Cardiac muscle cell (in vitro differentiated cells and primary cell): ENCODE data around the gene FOSL2. TPM values are rescaled to one million over a fixed set of nuclear protein-coding genes. Genes with fewer than 3 reads are reported as not detected.

Source experiments
- DNase-seq, 2 donors: peaks; one replicate each; pipeline versions ENCODE4 v3.0.0 to v3.0.0-alpha.2; 2010 to 2017; ENCODE audit warnings: low read depth in 1 of 2, low spot score in 1 of 2
- H3K27ac ChIP-seq: fragments of 200-600 bp; sonication (generic); 2 replicates; pipeline ENCODE4 v1.5.1; 2016
- H3K27me3 ChIP-seq: fragments of 200-600 bp; sonication (generic); 2 replicates; pipeline ENCODE4 v1.6.0; 2016; ENCODE audit warnings: control low read depth
- H3K36me3 ChIP-seq: fragments of 200-600 bp; sonication (generic); 2 replicates; pipeline ENCODE4 v1.5.1; 2016; ENCODE audit warnings: control low read depth
- H3K4me1 ChIP-seq: fragments of 200-600 bp; sonication (generic); 2 replicates; pipeline ENCODE4 v1.8.1; 2017; ENCODE audit warnings: low read depth, mild to moderate bottlenecking, mixed run types
- H3K4me3 ChIP-seq: fragments of 200-600 bp; sonication (generic); 2 replicates; pipeline ENCODE4 v1.5.1; 2016; ENCODE audit warnings: mild to moderate bottlenecking
- H3K9me3 ChIP-seq: fragments of 200-600 bp; sonication (generic); 2 replicates; pipeline ENCODE4 v1.5.1; 2017; ENCODE audit warnings: low read depth, mild to moderate bottlenecking, control low read depth
- CTCF ChIP-seq: IDR thresholded peaks from 2 replicates; pipeline ENCODE4 v1.5.1; 2012; ENCODE audit warnings: low read depth, mild to moderate bottlenecking, low read length
- polyA plus RNA-seq: library from polyadenylated mRNA; unstranded; fragments of >200 nt; fragmentation: Nextera tagmentation; extraction: Ambion mirVana; gene quantifications from 2 replicates; pipeline ENCODE4 v1.2.1, GENCODE V29; 2016
- total RNA-seq: library from RNA; depleted of rRNA; stranded (reverse); fragments of >200 nt; gene quantifications from 2 replicates; pipeline ENCODE4 v1.2.3, GENCODE V29; 2016

FOSL2 gene
- total and polyA plus RNA-seq, 2 experiments from 2014 or later, result 2.0 to 3.5 TPM

GRCh38 chr2:28375742-28376631 is 16.7 kb upstream of the FOSL2 start:
- no peak for DNase-seq

GRCh38 chr2:28377195-28377816 is 15.4 kb upstream of the FOSL2 start:
- TF ChIP-seq CTCF, result no peak
- Histone ChIP-seq H3K4me1 (no peaks in the 10 kb centered on the region), H3K27ac (no peak overlapping the region), H3K4me3 (no peak overlapping the region), H3K27me3 (no peaks in the 10 kb centered on the region), H3K9me3 (no peaks in the 10 kb centered on the region), H3K36me3 (no peaks in the 10 kb centered on the region)
- no peak for DNase-seq

More at GRCh38 chr2:28375742-28376631, 16.7 kb upstream of the FOSL2 start:
- no peaks in the 10 kb centered on the region for H3K27me3 ChIP-seq
- H3K9me3 ChIP-seq, result no peaks in the 10 kb centered on the region
- TF ChIP-seq CTCF, result no peak
- H3K4me3 ChIP-seq, result no peak overlapping the region
- no peaks in the 10 kb centered on the region for H3K4me1 ChIP-seq
- H3K27ac ChIP-seq, result no peak overlapping the region
- no peaks in the 10 kb centered on the region for H3K36me3 ChIP-seq

- Histone ChIP-seq H3K27me3 (no peaks in the 10 kb centered on the region), H3K9me3 (no peaks in the 10 kb centered on the region)
These were observed 14.5 kb upstream of the FOSL2 start for GRCh38 chr2:28377984-28378678.

GRCh38 chr2:28378679-28379584 is 13.7 kb upstream of the FOSL2 start:
- no peaks in the 10 kb centered on the region for H3K9me3 ChIP-seq
- H3K4me3 ChIP-seq, result no peak overlapping the region
- H3K4me1 ChIP-seq, result no peaks in the 10 kb centered on the region
- H3K36me3 ChIP-seq, result no peaks in the 10 kb centered on the region
- no peak for DNase-seq
- no peak overlapping the region for H3K27ac ChIP-seq
- no peak for TF ChIP-seq CTCF
- H3K27me3 ChIP-seq, result no peaks in the 10 kb centered on the region

More at GRCh38 chr2:28377984-28378678, 14.5 kb upstream of the FOSL2 start:
- no peaks in the 10 kb centered on the region for H3K4me1 ChIP-seq
- H3K4me3 ChIP-seq, result no peak overlapping the region
- no peak for TF ChIP-seq CTCF
- DNase-seq, result no peak
- H3K27ac ChIP-seq, result no peak overlapping the region
- H3K36me3 ChIP-seq, result no peaks in the 10 kb centered on the region

GRCh38 chr2:28380219-28380618 is 12.4 kb upstream of the FOSL2 start:
- Histone ChIP-seq H3K36me3 (no peaks in the 10 kb centered on the region), H3K27ac (no peak overlapping the region), H3K9me3 (no peaks in the 10 kb centered on the region), H3K27me3 (no peaks in the 10 kb centered on the region), H3K4me1 (no peaks in the 10 kb centered on the region), H3K4me3 (no peak overlapping the region)
- no peak for TF ChIP-seq CTCF
- no peak for DNase-seq
